ENCODE results near the gene CDK15.

- no peak for TF ChIP-seq ZNF263 (CRISPR knock-in tag; IDR thresholded peaks at IDR 0.05; ENCODE audit: low read depth)
- no peak for TF ChIP-seq USF2 (CRISPR knock-in tag; IDR thresholded peaks at IDR 0.05)
- no peak for TF ChIP-seq CTCF (IDR thresholded peaks at IDR 0.05)
- no peak for TF ChIP-seq NFE2L1 (CRISPR knock-in tag; IDR thresholded peaks at IDR 0.05)
- no peak for TF ChIP-seq NFYB (CRISPR knock-in tag; conservative IDR thresholded peaks at IDR 0.05; ENCODE audit: low read depth)
- TF ChIP-seq ELF4 (CRISPR knock-in tag; IDR thresholded peaks at IDR 0.05; ENCODE audit: low read depth), result no peak
- TF ChIP-seq SP1 (CRISPR knock-in tag; conservative IDR thresholded peaks at IDR 0.05), result no peak
- TF ChIP-seq ATF3 (CRISPR knock-in tag; conservative IDR thresholded peaks at IDR 0.05), result no peak
- no peak for TF ChIP-seq FOXJ3 (CRISPR knock-in tag; IDR thresholded peaks at IDR 0.05; ENCODE audit: borderline replicate concordance)
Measured at GRCh38 chr2:201820383-201821007, 14.2 kb downstream of the CDK15 start.

Measured in WTC11 (cell line).